Measurements from ENCODE around the gene CTBP1. TPM values are rescaled to one million over a fixed set of nuclear protein-coding genes. Genes with fewer than 3 reads are reported as not detected.

The CTBP1 gene
- total RNA-seq, 1 donor from 2014 or later, result 203 TPM

DNA sequence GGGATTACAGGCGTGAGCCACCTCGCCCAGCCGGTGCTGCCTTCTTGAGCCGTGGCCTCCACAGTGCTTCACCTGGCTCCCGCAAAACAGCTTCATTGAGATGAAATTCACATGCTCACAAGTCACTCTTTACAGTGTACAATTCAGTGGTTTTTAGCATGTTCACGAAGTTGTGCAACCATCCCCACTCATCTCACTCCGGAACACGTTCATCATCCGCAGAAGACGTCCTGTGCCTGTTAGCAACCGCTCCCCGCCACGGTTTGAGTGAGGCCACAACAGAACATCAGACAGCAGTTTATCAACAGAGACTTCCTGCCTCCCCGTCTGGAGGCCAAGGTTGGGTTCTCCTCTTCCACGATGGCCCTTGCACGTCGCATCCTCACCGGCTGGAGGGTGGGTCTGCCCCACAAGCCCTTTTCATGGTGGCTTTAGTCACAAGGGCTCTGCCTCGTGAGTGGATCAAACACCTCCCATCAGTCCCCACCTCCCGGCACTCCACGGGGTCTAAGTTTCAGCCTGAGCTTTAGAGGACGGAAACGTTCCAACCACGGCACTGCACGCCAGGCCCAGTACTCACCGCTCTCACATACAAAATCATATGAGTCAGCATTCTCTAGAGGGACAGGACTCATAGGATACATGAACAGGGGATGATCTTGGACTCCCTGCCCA lies 46.9 kb downstream of the CTBP1 start:
- Mint-ChIP-seq H3K9me3 (no peaks in the 10 kb centered on the region), H3K4me3 (peak overlapping the region; percentile 75), H3K4me1 (ENCODE audit: low read depth) (peaks cover 41% of the 10 kb centered on the region), H3K27me3 (ENCODE audit: insufficient read depth) (no peaks in the 10 kb centered on the region), H3K27ac (peak overlapping the region; percentile 100), H3K36me3 (ENCODE audit: low read depth) (peaks cover 12% of the 10 kb centered on the region)
- peak; percentile 84 for DNase-seq (ENCODE audit: low spot score)
- intact Hi-C loops (cut with micrococcal nuclease), result loop anchor here (1.0 kb wide), 6 partner anchors 14 to 87 kb away; partner anchors contain the start of gene MAEA

DNA sequence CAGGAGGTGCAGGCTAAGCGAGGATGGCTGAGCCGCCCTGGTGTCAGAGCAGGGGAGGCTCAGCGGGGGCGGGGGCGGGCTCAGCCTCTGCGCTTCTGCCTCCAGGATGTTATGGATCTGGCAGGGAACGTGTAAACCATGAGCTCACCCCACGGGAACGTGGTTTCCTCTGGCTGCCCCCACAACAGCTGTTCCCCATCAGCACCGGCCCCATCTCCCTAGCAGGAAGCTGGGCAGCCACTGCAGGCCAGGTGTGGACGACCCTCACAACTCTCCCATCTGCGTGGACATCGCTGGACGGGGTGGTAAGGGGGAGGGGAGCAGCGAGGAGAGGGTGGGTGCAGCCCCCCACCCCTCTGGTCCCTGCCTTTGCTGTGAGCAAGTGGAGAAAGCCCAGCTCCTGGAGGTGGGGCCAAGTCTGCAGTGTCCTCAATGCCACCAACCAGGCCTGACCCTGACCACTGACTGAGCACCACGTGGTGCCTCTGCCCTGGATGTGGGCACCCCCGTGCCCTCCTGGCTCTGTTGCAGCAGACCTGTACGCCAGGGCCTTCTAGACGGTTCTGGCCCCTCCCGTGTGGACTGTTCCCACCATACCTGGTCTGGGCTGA lies 48.4 kb downstream of the CTBP1 start:
- Mint-ChIP-seq H3K27me3 (ENCODE audit: insufficient read depth) (no peaks in the 10 kb centered on the region), H3K4me3 (peak overlapping the region; percentile 75), H3K9me3 (no peaks in the 10 kb centered on the region), H3K36me3 (ENCODE audit: low read depth) (peaks cover 17% of the 10 kb centered on the region), H3K27ac (peak overlapping the region; percentile 100), H3K4me1 (ENCODE audit: low read depth) (peaks cover 41% of the 10 kb centered on the region)
- intact Hi-C loops (cut with micrococcal nuclease), result loop anchor here (1.0 kb wide), 3 partner anchors 13 to 68 kb away; no protein-coding TSS in a partner anchor
- DNase-seq (ENCODE audit: low spot score), result no peak

DNA sequence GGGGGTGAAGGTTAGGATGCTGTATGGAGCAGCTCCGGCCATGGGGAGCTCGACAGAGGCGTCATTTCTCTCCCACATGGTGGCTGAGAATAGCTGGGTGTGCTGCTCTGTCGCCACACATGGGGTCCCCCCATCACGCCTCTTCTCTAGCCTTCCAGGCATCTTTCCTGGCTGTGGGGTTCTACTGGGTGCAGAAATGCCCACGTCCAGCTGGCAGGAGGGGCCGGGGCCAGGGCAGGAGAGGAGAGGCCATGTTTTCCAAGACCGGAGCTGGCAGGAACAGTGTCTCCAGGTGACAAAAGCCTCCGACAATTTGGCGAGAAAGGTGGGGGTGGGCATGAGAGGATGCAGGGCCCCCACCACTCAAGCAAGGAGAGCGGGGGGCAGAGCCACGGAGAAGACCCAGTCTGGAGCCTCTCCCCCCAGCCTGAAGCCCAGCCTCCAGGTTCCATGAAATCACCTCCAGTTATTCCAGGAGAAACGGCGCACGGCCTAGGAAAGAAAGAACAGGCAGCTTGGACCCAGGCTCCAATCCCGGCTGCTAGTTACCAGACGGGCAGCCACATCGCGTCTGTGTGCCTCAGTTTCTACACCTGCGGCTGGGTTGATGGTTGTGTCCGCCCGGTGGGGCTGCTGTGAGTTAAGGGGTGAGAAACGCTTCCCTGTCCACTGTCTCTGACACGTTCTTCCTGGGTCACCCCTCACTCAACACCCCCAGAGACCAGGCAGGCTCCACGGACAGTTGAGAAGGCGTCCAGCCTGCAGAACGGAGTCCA lies 49.2 kb downstream of the CTBP1 start:
- H3K4me3 Mint-ChIP-seq, result peak overlapping the region; percentile 75
- DNase-seq (ENCODE audit: low spot score), result no peak
- peaks cover 15% of the 10 kb centered on the region for H3K36me3 Mint-ChIP-seq (ENCODE audit: low read depth)
- no peaks in the 10 kb centered on the region for H3K9me3 Mint-ChIP-seq
- peak overlapping the region; percentile 34 for H3K27ac Mint-ChIP-seq
- H3K4me1 Mint-ChIP-seq (ENCODE audit: low read depth), result peaks cover 40% of the 10 kb centered on the region
- intact Hi-C loops (cut with micrococcal nuclease), result no loop called here
- no peaks in the 10 kb centered on the region for H3K27me3 Mint-ChIP-seq (ENCODE audit: insufficient read depth)

DNA sequence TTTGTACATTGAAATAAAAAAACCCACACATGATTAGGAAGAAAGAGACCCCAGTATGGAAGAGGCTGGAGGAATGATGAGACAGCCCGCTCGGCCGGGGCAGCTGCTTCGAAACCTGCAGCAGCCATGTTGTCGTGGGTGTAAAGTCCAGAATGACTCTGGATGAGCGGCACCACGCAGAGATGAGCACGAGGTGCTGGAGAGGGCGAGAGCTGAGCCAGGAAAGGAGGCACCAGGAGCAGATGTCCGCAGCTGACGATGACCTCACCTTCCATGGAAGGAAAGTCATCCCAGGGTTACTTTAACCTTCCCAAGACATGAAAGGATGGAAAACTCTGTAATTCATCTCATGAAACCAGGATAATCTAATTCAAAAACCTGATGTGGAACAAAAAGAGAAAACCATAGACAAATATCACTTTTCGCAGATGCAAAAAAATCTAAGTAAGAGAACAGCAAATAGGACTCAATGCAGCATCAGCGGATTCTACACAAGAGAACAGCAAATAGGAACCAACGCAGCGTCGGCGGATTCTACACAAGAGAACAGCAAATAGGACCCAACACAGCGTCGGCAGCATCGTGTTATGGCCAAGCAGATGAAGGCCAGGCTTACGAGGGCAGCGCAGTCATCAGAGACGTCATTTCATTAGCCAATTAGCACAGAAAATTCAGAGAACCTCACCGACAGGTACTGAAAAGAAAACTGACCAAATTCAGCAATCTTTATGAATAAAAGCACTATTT lies 50.7 kb downstream of the CTBP1 start:
- Mint-ChIP-seq H3K36me3 (ENCODE audit: low read depth) (peaks cover 11% of the 10 kb centered on the region), H3K4me3 (no peak overlapping the region), H3K27ac (peak overlapping the region; percentile 1), H3K27me3 (ENCODE audit: insufficient read depth) (no peaks in the 10 kb centered on the region), H3K4me1 (ENCODE audit: low read depth) (peaks cover 26% of the 10 kb centered on the region), H3K9me3 (no peaks in the 10 kb centered on the region)
- DNase-seq (ENCODE audit: low spot score), result no peak
- intact Hi-C loops (cut with micrococcal nuclease), result no loop called here

DNA sequence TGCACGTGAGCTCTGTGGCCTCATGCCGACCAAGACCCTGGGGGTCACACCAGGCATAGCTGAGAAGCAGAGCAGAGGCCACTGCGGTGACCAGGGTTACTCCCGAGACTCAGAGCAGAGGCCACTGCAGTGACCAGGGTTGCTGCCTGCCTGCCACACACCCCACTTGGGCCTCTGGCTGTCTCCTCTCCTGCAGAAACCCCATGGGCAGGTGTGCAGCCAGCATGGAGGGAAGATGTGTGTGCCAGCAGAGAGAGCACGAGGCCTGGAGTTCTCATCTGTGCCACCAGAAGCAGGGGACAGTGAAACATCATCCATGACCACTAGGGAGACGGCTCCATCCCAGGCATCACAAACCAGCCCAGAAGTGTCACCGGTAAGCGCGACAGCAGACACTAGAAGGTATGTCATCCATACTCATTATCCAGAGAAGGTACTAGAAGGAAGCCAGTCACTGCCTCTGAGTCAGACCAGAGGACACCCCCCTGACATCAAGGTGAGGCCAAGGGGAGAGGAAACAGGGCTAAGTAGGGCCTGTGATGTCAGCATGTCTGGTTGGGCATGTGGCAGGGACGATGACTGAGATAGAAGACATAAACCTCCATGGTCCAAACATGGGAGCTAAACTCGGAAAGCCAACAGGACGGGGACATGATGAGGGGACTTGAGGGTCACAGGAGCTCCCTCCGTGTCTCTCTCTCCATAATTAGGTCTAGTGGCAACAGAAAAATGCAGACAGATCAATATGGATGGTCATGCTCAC lies 52.3 kb downstream of the CTBP1 start:
- H3K27me3 Mint-ChIP-seq (ENCODE audit: insufficient read depth), result no peaks in the 10 kb centered on the region
- no peak overlapping the region for H3K4me3 Mint-ChIP-seq
- no peaks in the 10 kb centered on the region for H3K9me3 Mint-ChIP-seq
- intact Hi-C loops (cut with micrococcal nuclease), result no loop called here
- no peak overlapping the region for H3K27ac Mint-ChIP-seq
- peaks cover 13% of the 10 kb centered on the region for H3K4me1 Mint-ChIP-seq (ENCODE audit: low read depth)
- no peak for DNase-seq (ENCODE audit: low spot score)
- H3K36me3 Mint-ChIP-seq (ENCODE audit: low read depth), result peaks cover 11% of the 10 kb centered on the region

DNA sequence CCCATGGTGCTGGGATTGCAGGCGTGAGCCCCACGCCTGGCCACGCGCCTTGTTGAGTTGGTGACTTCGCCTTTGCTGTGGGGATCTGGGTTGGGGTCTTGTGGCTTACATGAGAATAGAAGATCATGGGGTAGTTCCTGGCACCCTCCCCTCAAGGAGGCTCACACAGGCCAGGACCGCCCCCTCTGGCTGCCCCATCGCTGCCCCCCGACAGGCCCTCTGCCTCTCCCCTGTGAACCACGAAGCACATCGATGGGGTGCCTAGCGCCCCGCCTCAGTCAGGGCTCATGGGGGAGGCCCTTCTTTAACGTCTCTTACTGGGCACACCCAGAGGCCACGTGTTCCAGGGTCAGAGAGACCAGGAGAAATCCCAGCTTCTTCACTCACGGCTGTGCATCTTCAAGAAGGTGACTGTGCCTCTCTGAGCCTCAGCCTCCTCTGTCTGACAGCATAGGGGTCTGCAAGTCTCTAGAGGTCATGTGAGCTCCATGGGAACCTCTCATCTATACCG lies 53.0 kb downstream of the CTBP1 start:
- intact Hi-C loops (cut with micrococcal nuclease), result no loop called here
- H3K4me3 Mint-ChIP-seq, result no peak overlapping the region
- no peak overlapping the region for H3K27ac Mint-ChIP-seq
- peaks cover 13% of the 10 kb centered on the region for H3K4me1 Mint-ChIP-seq (ENCODE audit: low read depth)
- no peak for DNase-seq (ENCODE audit: low spot score)
- no peaks in the 10 kb centered on the region for H3K9me3 Mint-ChIP-seq
- H3K36me3 Mint-ChIP-seq (ENCODE audit: low read depth), result peaks cover 11% of the 10 kb centered on the region
- H3K27me3 Mint-ChIP-seq (ENCODE audit: insufficient read depth), result no peaks in the 10 kb centered on the region

DNA sequence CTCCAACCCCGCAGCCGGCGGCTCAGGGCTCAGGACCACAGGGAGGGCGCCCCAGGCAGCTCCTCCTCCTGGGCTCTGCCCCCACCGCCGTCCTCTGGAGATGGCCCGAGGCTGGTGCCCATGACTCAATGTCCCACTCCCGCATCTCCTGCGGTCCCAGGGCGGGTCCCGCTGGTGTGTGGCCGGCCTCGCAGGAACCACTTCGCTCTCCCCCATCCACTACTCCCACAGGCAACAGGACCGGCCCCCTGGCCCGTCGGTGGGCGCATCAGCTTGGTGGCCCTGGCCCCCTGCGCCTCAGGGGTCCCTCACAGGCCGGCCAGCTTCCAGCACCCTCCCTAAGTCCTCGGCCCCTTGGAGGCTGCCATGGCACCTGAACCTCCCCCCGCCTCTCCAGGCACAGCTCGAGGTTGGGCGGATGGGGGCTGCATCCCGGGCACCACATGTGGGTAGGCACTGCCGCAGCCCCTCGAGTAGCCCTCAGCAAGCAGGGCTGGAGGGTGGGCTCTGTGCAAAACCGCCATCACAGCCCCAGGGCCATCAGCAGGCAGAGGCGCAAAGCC lies 53.7 kb downstream of the CTBP1 start:
- no peaks in the 10 kb centered on the region for H3K9me3 Mint-ChIP-seq
- intact Hi-C loops (cut with micrococcal nuclease), result no loop called here
- H3K36me3 Mint-ChIP-seq (ENCODE audit: low read depth), result peaks cover 11% of the 10 kb centered on the region
- H3K4me3 Mint-ChIP-seq, result no peak overlapping the region
- H3K4me1 Mint-ChIP-seq (ENCODE audit: low read depth), result peaks cover 13% of the 10 kb centered on the region
- H3K27me3 Mint-ChIP-seq (ENCODE audit: insufficient read depth), result no peaks in the 10 kb centered on the region
- H3K27ac Mint-ChIP-seq, result no peak overlapping the region
- no peak for DNase-seq (ENCODE audit: low spot score)

DNA sequence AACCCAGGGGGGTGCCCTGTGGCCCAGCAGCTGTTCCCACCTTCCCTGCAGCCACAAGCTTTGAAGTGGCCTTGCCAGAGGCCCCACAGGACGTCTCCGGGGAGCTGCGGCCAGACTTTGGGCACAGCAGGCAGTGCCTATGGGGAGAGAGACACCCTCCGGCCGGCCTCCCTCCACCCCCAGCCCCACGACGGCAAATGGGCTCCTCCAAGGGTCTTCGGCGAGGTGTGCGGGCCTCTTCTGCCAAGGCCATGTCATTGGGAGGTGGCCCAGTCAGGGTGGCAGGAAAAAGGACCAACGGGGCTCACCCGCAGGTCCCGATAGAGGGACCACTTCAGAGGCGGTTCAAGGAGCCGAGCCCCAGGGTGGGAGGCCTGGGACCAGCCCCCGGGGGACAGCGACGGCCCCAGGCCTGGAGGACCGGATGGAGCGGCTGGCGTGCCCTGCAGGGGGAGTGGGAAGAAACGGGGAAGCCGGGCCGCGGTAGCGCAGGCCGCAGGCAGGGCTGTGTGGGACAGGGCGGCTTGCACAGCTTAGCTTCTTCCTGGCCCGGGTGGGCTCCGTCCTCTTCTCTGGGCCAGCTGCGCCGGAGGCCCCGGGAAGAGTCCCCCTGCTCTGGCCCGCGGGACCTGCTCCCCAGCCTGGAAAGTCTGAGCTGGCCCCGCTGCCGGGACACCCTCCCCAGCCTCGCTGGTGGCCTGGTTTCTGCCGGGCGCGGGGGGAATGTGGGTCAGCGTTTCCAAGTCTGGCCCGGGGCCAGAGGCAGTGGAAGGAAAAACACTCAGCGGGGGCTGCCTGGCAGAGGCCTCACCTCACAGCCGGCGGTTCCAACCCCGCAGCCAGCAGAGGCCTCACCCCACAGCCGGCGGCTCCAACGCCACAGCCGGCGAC lies 54.7 kb downstream of the CTBP1 start:
- no peak for DNase-seq (ENCODE audit: low spot score)
- Mint-ChIP-seq H3K36me3 (ENCODE audit: low read depth) (peaks cover 11% of the 10 kb centered on the region), H3K27me3 (ENCODE audit: insufficient read depth) (no peaks in the 10 kb centered on the region), H3K4me1 (ENCODE audit: low read depth) (peaks cover 13% of the 10 kb centered on the region), H3K4me3 (no peak overlapping the region), H3K27ac (no peak overlapping the region), H3K9me3 (no peaks in the 10 kb centered on the region)
- intact Hi-C loops (cut with micrococcal nuclease), result no loop called here

DNA sequence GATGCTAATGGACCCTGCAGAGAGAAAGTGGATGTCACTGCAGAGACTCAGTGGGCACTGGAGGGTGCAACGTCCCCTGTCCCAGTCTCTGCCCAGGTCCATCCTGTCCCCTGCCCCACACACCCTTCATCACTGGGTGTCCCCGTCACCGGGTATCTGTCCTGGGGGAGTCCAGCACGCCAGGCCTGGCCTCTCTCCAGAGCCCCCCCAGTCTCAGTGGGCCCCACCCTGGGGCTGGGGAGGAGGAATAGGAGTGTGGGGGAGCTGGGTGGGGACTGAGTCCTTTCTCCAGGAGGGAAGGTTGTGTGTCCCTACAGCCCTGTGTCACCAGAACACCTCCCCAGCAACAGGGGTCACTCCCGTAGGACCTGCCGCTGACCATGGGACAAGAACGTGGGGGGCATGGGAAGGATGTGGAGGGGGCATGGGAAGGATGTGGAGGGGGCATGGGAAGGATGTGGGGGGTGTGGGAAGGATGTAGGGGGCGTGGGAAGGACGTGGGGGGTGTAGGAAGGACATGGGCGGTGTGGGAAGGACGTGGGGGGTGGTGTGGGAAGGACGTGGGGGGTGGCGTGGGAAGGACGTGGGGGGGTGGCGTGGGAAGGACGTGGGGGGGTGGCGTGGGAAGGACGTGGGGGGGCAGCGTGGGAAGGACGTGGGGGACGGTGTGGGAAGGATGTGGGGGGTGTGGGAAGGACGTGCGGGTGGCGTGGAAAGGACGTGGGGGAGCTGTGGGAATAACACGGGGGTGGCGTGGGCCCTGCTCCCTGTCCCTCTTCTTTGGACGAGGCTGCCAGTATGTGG lies 55.5 kb downstream of the CTBP1 start:
- no peak for DNase-seq (ENCODE audit: low spot score)
- Mint-ChIP-seq H3K4me1 (ENCODE audit: low read depth) (peaks cover 10% of the 10 kb centered on the region), H3K36me3 (ENCODE audit: low read depth) (peaks cover 12% of the 10 kb centered on the region), H3K27me3 (ENCODE audit: insufficient read depth) (no peaks in the 10 kb centered on the region), H3K27ac (peak overlapping the region; percentile 52), H3K4me3 (no peak overlapping the region), H3K9me3 (no peaks in the 10 kb centered on the region)
- intact Hi-C loops (cut with micrococcal nuclease), result no loop called here

DNA sequence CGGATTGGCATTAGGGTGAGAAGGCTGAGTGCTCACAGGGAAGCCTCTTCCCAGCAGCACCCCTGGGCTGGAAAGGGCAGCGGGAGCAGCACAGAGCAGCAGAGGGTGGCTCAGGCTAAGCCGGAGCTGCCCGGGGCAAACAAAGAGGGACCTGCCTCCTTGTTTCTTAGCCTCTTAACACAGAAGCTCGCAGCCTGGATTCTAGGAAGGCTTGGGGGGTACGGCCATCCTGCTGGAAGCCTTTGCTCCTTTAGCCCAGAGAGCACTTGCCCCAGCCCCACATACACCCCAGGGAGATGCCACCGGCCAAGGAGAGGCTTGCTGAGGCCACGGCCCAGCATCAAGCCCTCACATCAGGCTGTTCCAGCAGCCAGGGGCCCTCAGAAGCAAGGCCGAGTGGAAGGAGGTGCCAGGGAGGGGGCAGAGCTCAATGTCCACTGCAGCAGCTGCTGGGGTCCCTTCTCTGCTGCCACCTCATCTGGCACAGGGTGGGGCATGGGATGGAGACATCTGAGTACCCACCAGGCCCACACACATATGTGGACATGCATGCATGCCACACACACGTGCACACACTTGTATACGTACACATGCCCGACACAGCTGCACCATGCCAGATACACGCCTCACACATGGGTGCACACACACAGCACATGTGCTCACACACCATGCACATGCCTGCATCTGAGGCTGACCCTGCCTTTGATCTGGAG lies 56.3 kb downstream of the CTBP1 start:
- H3K4me1 Mint-ChIP-seq (ENCODE audit: low read depth), result peaks cover 4% of the 10 kb centered on the region
- H3K4me3 Mint-ChIP-seq, result no peak overlapping the region
- H3K36me3 Mint-ChIP-seq (ENCODE audit: low read depth), result peaks cover 10% of the 10 kb centered on the region
- H3K27ac Mint-ChIP-seq, result peak overlapping the region; percentile 52
- DNase-seq (ENCODE audit: low spot score), result no peak
- H3K9me3 Mint-ChIP-seq, result no peaks in the 10 kb centered on the region
- intact Hi-C loops (cut with micrococcal nuclease), result no loop called here
- no peaks in the 10 kb centered on the region for H3K27me3 Mint-ChIP-seq (ENCODE audit: insufficient read depth)

Measured in activated T-helper 1 cell treated with anti-CD3 and anti-CD28 coated beads, Interleukin-12 subunit alpha, Interleukin-12 subunit beta, Interleukin-2, Interleukin-4 antibody, amounts not matched to agents 30 ng/mL and 10 ng/mL and 1 ng/mL, durations not matched to agents 14 hours and 24 hours and 36 hours (primary cell).